K562 (cell line): ENCODE measurements around the gene HINT2. TPM values are rescaled to one million over a fixed set of nuclear protein-coding genes. Genes with fewer than 3 reads are reported as not detected.

ENCODE experiments used
- ATAC-seq: fragments of 200-7000 bp; cut with Tn5 transposase; 3 replicates; pipeline ENCODE4 v1.9.1; 2020; ENCODE audit warnings: moderate library complexity
- BruUV-seq: library from RNA; stranded (reverse); fragments of 400-500 nt; replicated peaks from 2 replicates; lab custom pipeline; 2021; lab: Mats Ljungman, UMichigan
- CTCF ChIA-PET: fragments of 300-600 bp; formaldehyde crosslinking; extraction: SDS; loops from one replicate; lab custom pipeline; 2021; ENCODE audit warnings: low intra/inter-chr PET ratio; lab: Yijun Ruan, JAX
- POLR2A ChIA-PET: fragments of 300-600, 350-650 bp; sonication (Branson Sonifier 250); formaldehyde crosslinking; extraction: SDS; loops from one replicate; lab custom pipeline; 2021; ENCODE audit warnings: antibody characterized with exemption, inconsistent platforms; lab: Yijun Ruan, JAX
- DNase-seq, 4 experiments: peaks; one replicate each; pipeline versions ENCODE4 v3.0.0 to v3.0.0-alpha.2; 2011 to 2018; ENCODE audit warnings: low spot score in 3 of 4, mixed read lengths in 3 of 4; ENCODE audit errors: extremely low read depth in 1 of 4
- FAIRE-seq: peaks from 2 replicates; lab custom pipeline; 2011; peaks lifted over from hg19 to GRCh38; lab: Jason Lieb, UNC
- H2AFZ ChIP-seq: 2 replicates; pipeline ENCODE4 v1.6.0; 2011; ENCODE audit warnings: low read depth, low read length, control low read depth, inconsistent platforms
- H3K27ac ChIP-seq: fragments of 200-600 bp; 3 replicates; pipeline ENCODE4 v1.8.0; 2011; ENCODE audit warnings: low read depth, mild to moderate bottlenecking, control low read depth, inconsistent platforms, low read length, moderate library complexity, mixed read lengths; ENCODE audit errors: extremely low read depth
- H3K27me3 ChIP-seq, 2 experiments: fragments of 300-600 bp in 1 of 2; 2 replicates in 1 of 2; 3 replicates in 1 of 2; pipeline versions ENCODE4 v1.6.0 to v1.8.0; 2011; ENCODE audit warnings: inconsistent platforms in 2 of 2, low read length in 2 of 2, mild to moderate bottlenecking in 1 of 2, mixed read lengths in 1 of 2, moderate library complexity in 1 of 2; ENCODE audit not compliant: control insufficient read depth in 2 of 2, insufficient read depth in 2 of 2
- H3K36me3 ChIP-seq: fragments of 300-600 bp; 3 replicates; pipeline ENCODE4 v1.8.0; 2011; ENCODE audit warnings: mild to moderate bottlenecking, low read length, inconsistent platforms; ENCODE audit not compliant: control insufficient read depth, insufficient read depth
- H3K4me1 ChIP-seq, 2 experiments: fragments of 200-600 bp in 1 of 2; replicated peaks in 1 of 2; 2 replicates in 1 of 2; 3 replicates in 1 of 2; pipeline versions ENCODE4 v1.5.1 to v1.8.0; 2011; ENCODE audit warnings: inconsistent platforms in 2 of 2, low read length in 2 of 2, mild to moderate bottlenecking in 1 of 2, mixed read lengths in 1 of 2, moderate library complexity in 1 of 2; ENCODE audit not compliant: control insufficient read depth in 2 of 2, insufficient read depth in 2 of 2
- H3K4me2 ChIP-seq: 2 replicates; pipeline ENCODE4 v1.6.1; 2011; ENCODE audit warnings: low read length, control low read depth, inconsistent platforms, mixed read lengths; ENCODE audit not compliant: insufficient read depth
- H3K4me3 ChIP-seq: fragments of 200-600 bp; sonication (generic), shearing (Covaris generic); 2 replicates; pipeline ENCODE4 v1.5.1; 2016; ENCODE audit warnings: control low read depth, inconsistent platforms
- H3K79me2 ChIP-seq: fragments of 200-600 bp; 3 replicates; pipeline ENCODE4 v1.8.0; 2011; ENCODE audit warnings: low read length, inconsistent platforms; ENCODE audit not compliant: control insufficient read depth, insufficient read depth
- H3K9ac ChIP-seq, 2 experiments: 2 replicates each; pipeline versions ENCODE4 v1.6.0 to v1.6.1; 2011; ENCODE audit warnings: low read depth in 2 of 2, low read length in 2 of 2, control low read depth in 1 of 2, inconsistent platforms in 1 of 2, mild to moderate bottlenecking in 1 of 2, mixed read lengths in 1 of 2; ENCODE audit not compliant: insufficient read depth in 1 of 2
- H3K9me1 ChIP-seq: one replicate; pipeline ENCODE4 v1.6.0; 2011; ENCODE audit warnings: inconsistent platforms, mild to moderate bottlenecking, low read length, moderate library complexity; ENCODE audit not compliant: control insufficient read depth, insufficient read depth
- H3K9me3 ChIP-seq: replicated peaks from 2 replicates; pipeline ENCODE4 v1.5.1; 2011; ENCODE audit warnings: low read depth, low read length, inconsistent platforms; ENCODE audit not compliant: control insufficient read depth, insufficient read depth
- H4K20me1 ChIP-seq: replicated peaks from 2 replicates; pipeline ENCODE4 v1.6.1; 2011; ENCODE audit warnings: low read length, inconsistent platforms, mixed read lengths; ENCODE audit not compliant: control insufficient read depth, insufficient read depth
- HOMEZ ChIP-seq: fragments of 250-450 bp; sonication (Bioruptor Pico); IDR thresholded peaks from 2 replicates; pipeline ENCODE4 v1.4.0; 2020; ENCODE audit warnings: mild to moderate bottlenecking, moderate library complexity
- ZNF609 ChIP-seq: sonication (generic); formaldehyde crosslinking; IDR thresholded peaks from 2 replicates; pipeline ENCODE4 v1.8.1; 2023; ENCODE audit warnings: missing genetic modification reagents, mild to moderate bottlenecking, borderline replicate concordance
- WGBS: fragments of 100-300 bp; shearing (Covaris generic); methylation state at CpG from one replicate; pipeline ENCODE4 v1.1.6; 2016; ENCODE audit warnings: low coverage, mixed read lengths; ENCODE audit not compliant: insufficient coverage; ENCODE audit errors: missing lambda C conversion rate; 5-methylcytosine and 5-hydroxymethylcytosine counted together
- in situ Hi-C: fragments of 300-500 bp; cut with MboI; formaldehyde crosslinking; loops from 4 replicates; pipeline ENCODE4 v1.15.0; 2018; ENCODE audit warnings: inconsistent platforms, mixed read lengths
- intact Hi-C: fragments of 100-400 bp; cut with micrococcal nuclease; formaldehyde crosslinking; loops from 2 replicates; pipeline ENCODE4 v1.14.2; 2022
- polyA plus RNA-seq, 8 experiments: library from polyadenylated mRNA; depleted of rRNA in 4 of 8; stranded (reverse) in 5 of 8; unstranded in 3 of 8; fragments of >200 nt; fragmentation: Nextera tagmentation in 2 of 8; fragmentation: Illumina TruSeq in 1 of 8; extraction: Ambion mirVana in 2 of 8; extraction: Trizol in 1 of 8; gene quantifications; 2 replicates each; pipeline versions ENCODE4 v1.2.1 to v1.2.3, GENCODE V29; 2011 to 2014; ENCODE audit warnings: inconsistent platforms in 1 of 8, missing spikeins in 1 of 8
- total RNA-seq, 7 experiments: library from RNA; depleted of rRNA in 6 of 7; stranded (reverse); fragments of >200 nt in 6 of 7; fragmentation: Illumina TruSeq in 2 of 7; extraction: Trizol in 2 of 7; gene quantifications; 2 replicates each; pipeline versions ENCODE4 v1.2.1 to v1.2.3, GENCODE V29; 2011 to 2021; ENCODE audit warnings: low replicate concordance in 1 of 7
- TF ChIP-seq, protein P1 (sequence below): fragments of 250-450 bp; sonication (Bioruptor Pico); IDR thresholded peaks from 2 replicates; pipeline ENCODE4 v1.8.0; 2021; ENCODE audit warnings: moderate library complexity, mild to moderate bottlenecking, inconsistent platforms

HINT2 gene
- total and polyA plus RNA-seq, 9 of the 15 experiments (the other 6 are each of a cell fraction or from before 2014, with no cell fraction given), result 5.6 to 44.1 (median 27.9) TPM

- Histone ChIP-seq H3K9me1 (no peaks in the 10 kb centered on the region), H3K36me3 (no peaks in the 10 kb centered on the region), H3K27ac (no peak overlapping the region), H4K20me1 (no peaks in the 10 kb centered on the region), H3K79me2 (no peaks in the 10 kb centered on the region), H3K9ac (no peak overlapping the region), H3K27me3 (peaks cover 0 to 34% of the 10 kb centered on the region in 2 experiments; a peak in 3 of 5 replicates), H3K4me1 (peaks cover 0 to 6% of the 10 kb centered on the region in 2 experiments; a peak in 1 of 5 replicates), H3K4me3 (no peak overlapping the region), H3K4me2 (no peak overlapping the region), H3K9me3 (no peaks in the 10 kb centered on the region), H2AFZ (no peak overlapping the region)
- FAIRE-seq, result no peak
- no peak for ATAC-seq
- intact Hi-C loops (no loop called here), in situ Hi-C loops (no loop called here)
- TF ChIP-seq HOMEZ (CRISPR knock-in tag), result no peak
- TF ChIP-seq, protein P1, sequence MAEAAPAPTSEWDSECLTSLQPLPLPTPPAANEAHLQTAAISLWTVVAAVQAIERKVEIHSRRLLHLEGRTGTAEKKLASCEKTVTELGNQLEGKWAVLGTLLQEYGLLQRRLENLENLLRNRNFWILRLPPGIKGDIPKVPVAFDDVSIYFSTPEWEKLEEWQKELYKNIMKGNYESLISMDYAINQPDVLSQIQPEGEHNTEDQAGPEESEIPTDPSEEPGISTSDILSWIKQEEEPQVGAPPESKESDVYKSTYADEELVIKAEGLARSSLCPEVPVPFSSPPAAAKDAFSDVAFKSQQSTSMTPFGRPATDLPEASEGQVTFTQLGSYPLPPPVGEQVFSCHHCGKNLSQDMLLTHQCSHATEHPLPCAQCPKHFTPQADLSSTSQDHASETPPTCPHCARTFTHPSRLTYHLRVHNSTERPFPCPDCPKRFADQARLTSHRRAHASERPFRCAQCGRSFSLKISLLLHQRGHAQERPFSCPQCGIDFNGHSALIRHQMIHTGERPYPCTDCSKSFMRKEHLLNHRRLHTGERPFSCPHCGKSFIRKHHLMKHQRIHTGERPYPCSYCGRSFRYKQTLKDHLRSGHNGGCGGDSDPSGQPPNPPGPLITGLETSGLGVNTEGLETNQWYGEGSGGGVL (CRISPR knock-in tag), result no peak
- no peak for TF ChIP-seq ZNF609
- ChIA-PET POLR2A (interaction anchor here (0.6 to 0.8 kb wide), 4 partner anchors 10 to 1242 kb away, joined by 3 read pairs; no protein-coding TSS in a partner anchor), CTCF (no interaction called here)
- BruUV-seq, result no TSS peak
- no peak for DNase-seq
- WGBS, result 29% methylated on average over 6 of the region's 15 CpGs
These were observed 26.2 kb upstream of the HINT2 start for GRCh38 chr9:35840881-35841644.
